SK-N-SH (cell line): Measurements from ENCODE around the gene IPMK. TPM values are rescaled to one million over a fixed set of nuclear protein-coding genes. Genes with fewer than 3 reads are reported as not detected.

Experiments
- CTCF ChIA-PET: fragments of 300-600, 350-600 bp; formaldehyde crosslinking; extraction: SDS; loops from one replicate; lab custom pipeline; 2021; lab: Yijun Ruan, JAX
- POLR2A ChIA-PET: fragments of 350-600 bp; sonication (Branson Sonifier 250); formaldehyde crosslinking; extraction: SDS; loops from one replicate; lab custom pipeline; 2020; ENCODE audit warnings: antibody characterized with exemption, inconsistent platforms; lab: Yijun Ruan, JAX
- DNase-seq: peaks from one replicate; pipeline ENCODE4 v3.0.0; 2012
- H2AFZ ChIP-seq: fragments of 200-600 bp; sonication (generic); 2 replicates; pipeline ENCODE4 v1.8.1; 2016; ENCODE audit warnings: antibody characterized with exemption, mild to moderate bottlenecking, low read depth
- H3F3A ChIP-seq: fragments of 200-600 bp; sonication (generic); replicated peaks from 2 replicates; pipeline ENCODE3; 2016; ENCODE audit warnings: antibody characterized with exemption, mild to moderate bottlenecking; ENCODE audit not compliant: insufficient read depth
- H3K27ac ChIP-seq, 2 experiments: fragments of 200-500 bp in 1 of 2; fragments of 200-600 bp in 1 of 2; sonication (Bioruptor generic) in 1 of 2; sonication (generic), shearing (Covaris generic) in 1 of 2; 2 replicates each; pipeline versions ENCODE4 v1.5.1 to v1.6.1; 2014 to 2016; ENCODE audit warnings: low read depth in 2 of 2, inconsistent platforms in 1 of 2, low read length in 1 of 2, mild to moderate bottlenecking in 1 of 2, mixed read lengths in 1 of 2
- H3K27me3 ChIP-seq: fragments of 200-600 bp; sonication (generic), shearing (Covaris generic); 2 replicates; pipeline ENCODE4 v1.6.1; 2016; ENCODE audit warnings: mixed run types; ENCODE audit not compliant: insufficient read depth
- H3K36me3 ChIP-seq, 2 experiments: fragments of 200-500 bp in 1 of 2; fragments of 200-600 bp in 1 of 2; sonication (Bioruptor generic) in 1 of 2; sonication (generic) in 1 of 2; replicated peaks in 1 of 2; 2 replicates each; pipeline versions ENCODE3 to v1.5.1; 2014 to 2016; ENCODE audit warnings: low read length in 1 of 2, mild to moderate bottlenecking in 1 of 2; ENCODE audit not compliant: insufficient read depth in 2 of 2, control insufficient read depth in 1 of 2
- H3K4me1 ChIP-seq, 2 experiments: fragments of 200-500 bp in 1 of 2; fragments of 200-600 bp in 1 of 2; sonication (Bioruptor generic) in 1 of 2; sonication (generic), shearing (Covaris generic) in 1 of 2; 2 replicates each; pipeline versions ENCODE4 v1.5.1 to v1.6.1; 2014 to 2016; ENCODE audit warnings: low read depth in 1 of 2, low read length in 1 of 2, mixed run types in 1 of 2; ENCODE audit not compliant: insufficient read depth in 2 of 2, control insufficient read depth in 1 of 2
- H3K4me2 ChIP-seq: fragments of 200-600 bp; sonication (generic), shearing (Covaris generic); 2 replicates; pipeline ENCODE4 v1.6.1; 2017; ENCODE audit warnings: mixed run types
- H3K4me3 ChIP-seq, 2 experiments: fragments of 200-500 bp in 1 of 2; fragments of 200-600 bp in 1 of 2; sonication (Bioruptor generic) in 1 of 2; sonication (generic), shearing (Covaris generic) in 1 of 2; 2 replicates each; pipeline versions ENCODE4 v1.5.1 to v1.8.1; 2014 to 2016; ENCODE audit warnings: low read depth in 2 of 2, inconsistent platforms in 1 of 2, low read length in 1 of 2, mild to moderate bottlenecking in 1 of 2, mixed read lengths in 1 of 2, moderate library complexity in 1 of 2
- H3K79me2 ChIP-seq: fragments of 200-600 bp; sonication (generic); 2 replicates; pipeline ENCODE4 v1.8.1; 2017; ENCODE audit warnings: mild to moderate bottlenecking; ENCODE audit not compliant: insufficient read depth
- H3K9ac ChIP-seq: fragments of 200-600 bp; sonication (generic); 2 replicates; pipeline ENCODE4 v1.6.1; 2017; ENCODE audit warnings: mixed run types
- H3K9me2 ChIP-seq: fragments of 200-600 bp; sonication (generic); 2 replicates; pipeline ENCODE4 v1.6.1; 2017; ENCODE audit warnings: mixed run types
- H3K9me3 ChIP-seq: fragments of 200-600 bp; sonication (generic); 2 replicates; pipeline ENCODE4 v1.6.1; 2017; ENCODE audit warnings: mixed run types, mild to moderate bottlenecking, moderate library complexity
- H4K20me1 ChIP-seq: fragments of 200-600 bp; sonication (generic); 2 replicates; pipeline ENCODE4 v1.6.1; 2017; ENCODE audit warnings: mild to moderate bottlenecking, mixed run types; ENCODE audit not compliant: insufficient read depth
- CHD2 ChIP-seq: fragments of 150-350 bp; IDR thresholded peaks from 2 replicates; pipeline ENCODE4 v1.6.1; 2018; ENCODE audit warnings: low read length; ENCODE audit not compliant: partially characterized antibody
- EZH2phosphoT487 ChIP-seq: fragments of 200-600 bp; sonication (generic); IDR thresholded peaks from 2 replicates; pipeline ENCODE4 v1.6.1; 2017; ENCODE audit warnings: low read depth, mixed run types, mild to moderate bottlenecking, antibody characterized with exemption, moderate library complexity, borderline replicate concordance
- FOSL2 ChIP-seq: IDR thresholded peaks from 2 replicates; pipeline ENCODE4 v1.4.0; 2012; ENCODE audit warnings: low read depth, mild to moderate bottlenecking, moderate library complexity, borderline replicate concordance
- FOXJ3 ChIP-seq: sonication (generic); formaldehyde crosslinking; IDR thresholded peaks from 2 replicates; pipeline ENCODE4 v1.5.1; 2020; ENCODE audit warnings: mild to moderate bottlenecking, missing genetic modification reagents
- GABPA ChIP-seq: IDR thresholded peaks from 2 replicates; pipeline ENCODE4 v1.4.0; 2012; ENCODE audit warnings: low read depth, mild to moderate bottlenecking
- IRF3 ChIP-seq: fragments of 150-350 bp; IDR thresholded peaks from 2 replicates; pipeline ENCODE4 v1.6.1; 2016; ENCODE audit warnings: mild to moderate bottlenecking, low read depth, low read length
- JUND ChIP-seq: IDR thresholded peaks from 2 replicates; pipeline ENCODE4 v1.4.0; 2012
- MEF2A ChIP-seq: IDR thresholded peaks from 2 replicates; pipeline ENCODE4 v1.4.0; 2012; ENCODE audit warnings: low read depth, borderline replicate concordance
- MXI1 ChIP-seq: IDR thresholded peaks from 2 replicates; pipeline ENCODE4 v1.6.1; 2012; ENCODE audit warnings: mild to moderate bottlenecking, low read depth, low read length, improper control_type of control experiment
- NFIC ChIP-seq: IDR thresholded peaks from 2 replicates; pipeline ENCODE4 v1.4.0; 2012; ENCODE audit warnings: borderline replicate concordance
- POLR2AphosphoS5 ChIP-seq: IDR thresholded peaks from 2 replicates; pipeline ENCODE4 v1.6.1; 2012; ENCODE audit warnings: low read depth, low read length
- RCOR1 ChIP-seq: fragments of 150-350 bp; IDR thresholded peaks from 2 replicates; pipeline ENCODE4 v1.6.1; 2017; ENCODE audit warnings: antibody characterized with exemption, low read length
- RFX5 ChIP-seq: IDR thresholded peaks from 2 replicates; pipeline ENCODE4 v1.6.1; 2012; ENCODE audit warnings: mild to moderate bottlenecking, improper control_type of control experiment, low read length
- SMC3 ChIP-seq: IDR thresholded peaks from 2 replicates; pipeline ENCODE4 v1.6.1; 2012; ENCODE audit warnings: low read depth, low read length, improper control_type of control experiment
- TCF12 ChIP-seq: IDR thresholded peaks from 2 replicates; pipeline ENCODE4 v1.4.0; 2012
- TEAD4 ChIP-seq: IDR thresholded peaks from 2 replicates; pipeline ENCODE4 v1.4.0; 2012; ENCODE audit warnings: mild to moderate bottlenecking, borderline replicate concordance; ENCODE audit not compliant: insufficient read depth
- WGBS: methylation state at CpG from one replicate; pipeline ENCODE4 v1.1.6; 2017; ENCODE audit warnings: low lambda C conversion rate; 5-methylcytosine and 5-hydroxymethylcytosine counted together
- polyA plus RNA-seq, 3 experiments: library from polyadenylated mRNA; depleted of rRNA; stranded (reverse); fragments of >200 nt; gene quantifications; 2 replicates each; pipeline ENCODE4 v1.2.3, GENCODE V29; 2012
- TF ChIP-seq, protein P1 (sequence below): fragments of 150-350 bp; IDR thresholded peaks from 2 replicates; pipeline ENCODE4 v1.6.1; 2017; ENCODE audit warnings: antibody characterized with exemption, low read length, low read depth, borderline replicate concordance
- TF ChIP-seq, protein P2 (sequence below): IDR thresholded peaks from 2 replicates; pipeline ENCODE4 v1.4.0; 2012; ENCODE audit warnings: low read depth, borderline replicate concordance
- TF ChIP-seq, protein P3 (sequence below): fragments of 200-600 bp; sonication (generic); IDR thresholded peaks from 2 replicates; pipeline ENCODE4 v1.6.1; 2017; ENCODE audit warnings: antibody characterized with exemption, mild to moderate bottlenecking, moderate library complexity

Gene IPMK
- polyA plus RNA-seq, 1 of the 3 experiments (the other 2 are of a cell fraction), result 0.71 TPM

GRCh38 chr10:58171146-58171545 is 96.5 kb downstream of the IPMK start:
- no peak for DNase-seq
- Histone ChIP-seq H3K9me3 (no peaks in the 10 kb centered on the region), H3K4me1 (no peaks in the 10 kb centered on the region; a peak in 1 of 4 replicates), H3K9ac (no peak overlapping the region), H2AFZ (no peak overlapping the region), H3K27ac (no peak overlapping the region), H4K20me1 (no peaks in the 10 kb centered on the region), H3F3A (no peaks in the 10 kb centered on the region), H3K79me2 (no peaks in the 10 kb centered on the region), H3K4me3 (no peak overlapping the region), H3K9me2 (no peaks in the 10 kb centered on the region), H3K36me3 (no peaks in the 10 kb centered on the region), H3K4me2 (no peak overlapping the region), H3K27me3 (no peaks in the 10 kb centered on the region)
- ChIA-PET POLR2A (no interaction called here), CTCF (interaction anchor here (0.7 to 5.8 kb wide), 5 partner anchors 12 to 514 kb away, joined by 3 to 43 read pairs (median 5); no protein-coding TSS in a partner anchor)
- WGBS, result 50% methylated on average over 1 of the region's 1 CpG
- TF ChIP-seq JUND (no peak), RFX5 (no peak), CHD2 (no peak), POLR2AphosphoS5 (no peak)
- TF ChIP-seq, protein P1, sequence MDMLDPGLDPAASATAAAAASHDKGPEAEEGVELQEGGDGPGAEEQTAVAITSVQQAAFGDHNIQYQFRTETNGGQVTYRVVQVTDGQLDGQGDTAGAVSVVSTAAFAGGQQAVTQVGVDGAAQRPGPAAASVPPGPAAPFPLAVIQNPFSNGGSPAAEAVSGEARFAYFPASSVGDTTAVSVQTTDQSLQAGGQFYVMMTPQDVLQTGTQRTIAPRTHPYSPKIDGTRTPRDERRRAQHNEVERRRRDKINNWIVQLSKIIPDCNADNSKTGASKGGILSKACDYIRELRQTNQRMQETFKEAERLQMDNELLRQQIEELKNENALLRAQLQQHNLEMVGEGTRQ, result no peak
- TF ChIP-seq, protein P2, sequence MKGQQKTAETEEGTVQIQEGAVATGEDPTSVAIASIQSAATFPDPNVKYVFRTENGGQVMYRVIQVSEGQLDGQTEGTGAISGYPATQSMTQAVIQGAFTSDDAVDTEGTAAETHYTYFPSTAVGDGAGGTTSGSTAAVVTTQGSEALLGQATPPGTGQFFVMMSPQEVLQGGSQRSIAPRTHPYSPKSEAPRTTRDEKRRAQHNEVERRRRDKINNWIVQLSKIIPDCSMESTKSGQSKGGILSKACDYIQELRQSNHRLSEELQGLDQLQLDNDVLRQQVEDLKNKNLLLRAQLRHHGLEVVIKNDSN, result no peak

- DNase-seq, result no peak
- H3F3A ChIP-seq, result no peaks in the 10 kb centered on the region
- no peak overlapping the region for H3K9ac ChIP-seq
- ChIA-PET CTCF (interaction anchor here (0.7 to 1.4 kb wide), 3 partner anchors 11 to 135 kb away, joined by 3 to 8 read pairs (median 5); no protein-coding TSS in a partner anchor), POLR2A (no interaction called here)
- H3K79me2 ChIP-seq, result no peaks in the 10 kb centered on the region
- no peaks in the 10 kb centered on the region for H3K4me1 ChIP-seq
- H3K4me3 ChIP-seq, result no peak overlapping the region
- 83% methylated on average over 4 of the region's 4 CpGs for WGBS
- no peaks in the 10 kb centered on the region for H3K9me2 ChIP-seq
- no peaks in the 10 kb centered on the region for H4K20me1 ChIP-seq
- H3K27ac ChIP-seq, result no peak overlapping the region
- H3K27me3 ChIP-seq, result no peaks in the 10 kb centered on the region
- H3K9me3 ChIP-seq, result no peaks in the 10 kb centered on the region
- H3K36me3 ChIP-seq, result no peaks in the 10 kb centered on the region
- no peak overlapping the region for H3K4me2 ChIP-seq
- H2AFZ ChIP-seq, result no peak overlapping the region
- no peak for TF ChIP-seq EZH2phosphoT487
- TF ChIP-seq, protein P1, result no peak
- TF ChIP-seq NFIC, result no peak
- no peak for TF ChIP-seq MEF2A
- TF ChIP-seq GABPA, result no peak
- TF ChIP-seq, protein P3, sequence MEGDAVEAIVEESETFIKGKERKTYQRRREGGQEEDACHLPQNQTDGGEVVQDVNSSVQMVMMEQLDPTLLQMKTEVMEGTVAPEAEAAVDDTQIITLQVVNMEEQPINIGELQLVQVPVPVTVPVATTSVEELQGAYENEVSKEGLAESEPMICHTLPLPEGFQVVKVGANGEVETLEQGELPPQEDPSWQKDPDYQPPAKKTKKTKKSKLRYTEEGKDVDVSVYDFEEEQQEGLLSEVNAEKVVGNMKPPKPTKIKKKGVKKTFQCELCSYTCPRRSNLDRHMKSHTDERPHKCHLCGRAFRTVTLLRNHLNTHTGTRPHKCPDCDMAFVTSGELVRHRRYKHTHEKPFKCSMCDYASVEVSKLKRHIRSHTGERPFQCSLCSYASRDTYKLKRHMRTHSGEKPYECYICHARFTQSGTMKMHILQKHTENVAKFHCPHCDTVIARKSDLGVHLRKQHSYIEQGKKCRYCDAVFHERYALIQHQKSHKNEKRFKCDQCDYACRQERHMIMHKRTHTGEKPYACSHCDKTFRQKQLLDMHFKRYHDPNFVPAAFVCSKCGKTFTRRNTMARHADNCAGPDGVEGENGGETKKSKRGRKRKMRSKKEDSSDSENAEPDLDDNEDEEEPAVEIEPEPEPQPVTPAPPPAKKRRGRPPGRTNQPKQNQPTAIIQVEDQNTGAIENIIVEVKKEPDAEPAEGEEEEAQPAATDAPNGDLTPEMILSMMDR, result no peak
- TF ChIP-seq RCOR1, result no peak
- TF ChIP-seq FOXJ3, result no peak
- no peak for TF ChIP-seq IRF3
- TF ChIP-seq FOSL2, result no peak
- no peak for TF ChIP-seq TCF12
- no peak for TF ChIP-seq MXI1
- TF ChIP-seq TEAD4, result no peak
- TF ChIP-seq SMC3, result no peak
Measured at GRCh38 chr10:58164517-58164916, 103.2 kb downstream of the IPMK start.
